HCT116 (cell line): Measurements from ENCODE around the gene TMEM40. TPM values are rescaled to one million over a fixed set of nuclear protein-coding genes. Genes with fewer than 3 reads are reported as not detected.

Source experiments
- ATAC-seq: fragments of 200-7000 bp; cut with Tn5 transposase; 2 replicates; pipeline ENCODE4 v1.9.1; 2020; ENCODE audit warnings: mild to moderate bottlenecking, moderate library complexity
- BruUV-seq: library from RNA; stranded (reverse); fragments of 400-500 nt; replicated peaks from 2 replicates; lab custom pipeline; 2021; lab: Mats Ljungman, UMichigan
- CTCF ChIA-PET: fragments of 300-600 bp; sonication (Branson Sonifier 250); formaldehyde crosslinking; loops from one replicate; lab custom pipeline; 2021; ENCODE audit warnings: antibody characterized with exemption; lab: Charles Lee
- POLR2A ChIA-PET: fragments of 300-600, 350-600 bp; sonication (Branson Sonifier 250); formaldehyde crosslinking; loops from one replicate; lab custom pipeline; 2021; ENCODE audit warnings: antibody characterized with exemption; lab: Charles Lee
- RAD21 ChIA-PET, 2 experiments: fragments of 300-600 bp; sonication (Branson Sonifier 250); formaldehyde crosslinking; loops; one replicate each; lab custom pipeline; 2023; ENCODE audit warnings: low total read pairs in 2 of 2; ENCODE audit not compliant: uncharacterized antibody in 2 of 2, unreplicated experiment in 2 of 2, low non-redundant PET in 1 of 2; lab: Charles Lee
- DNase-seq: peaks from one replicate; pipeline ENCODE4 v3.0.0-alpha.2; 2010; ENCODE audit warnings: low read depth, low spot score
- H2AFZ ChIP-seq: fragments of 200-600 bp; shearing (Covaris generic), sonication (generic); 2 replicates; pipeline ENCODE4 v1.6.1; 2017; ENCODE audit warnings: low read depth, mixed run types, mixed read lengths, antibody characterized with exemption, low read length; ENCODE audit not compliant: poor library complexity, severe bottlenecking
- H3K27ac ChIP-seq: 2 replicates; pipeline ENCODE4 v1.5.1; 2012; ENCODE audit warnings: low read depth, low read length
- H3K27me3 ChIP-seq: fragments of 200-600 bp; sonication (generic); 2 replicates; pipeline ENCODE4 v1.6.1; 2016; ENCODE audit warnings: mixed run types, low read length, mixed read lengths; ENCODE audit not compliant: insufficient read depth
- H3K36me3 ChIP-seq, 2 experiments: fragments of 200-500 bp in 1 of 2; fragments of 200-600 bp in 1 of 2; sonication (Bioruptor generic) in 1 of 2; sonication (generic) in 1 of 2; 2 replicates each; pipeline versions ENCODE4 v1.5.1 to v1.6.1; 2014 to 2016; ENCODE audit warnings: low read length in 2 of 2, inconsistent platforms in 1 of 2, mixed read lengths in 1 of 2, mixed run types in 1 of 2; ENCODE audit not compliant: insufficient read depth in 2 of 2, control insufficient read depth in 1 of 2
- H3K4me1 ChIP-seq, 2 experiments: fragments of 200-600 bp in 1 of 2; sonication (generic) in 1 of 2; 2 replicates each; pipeline versions ENCODE4 v1.5.1 to v1.6.1; 2012 to 2017; ENCODE audit warnings: low read length in 2 of 2, inconsistent platforms in 1 of 2, mild to moderate bottlenecking in 1 of 2, mixed read lengths in 1 of 2, mixed run types in 1 of 2, moderate library complexity in 1 of 2; ENCODE audit not compliant: insufficient read depth in 2 of 2, control insufficient read depth in 1 of 2
- H3K4me2 ChIP-seq: fragments of 200-600 bp; sonication (generic); 2 replicates; pipeline ENCODE4 v1.6.1; 2017; ENCODE audit warnings: mixed run types, low read length, mixed read lengths
- H3K4me3 ChIP-seq, 2 experiments: fragments of 200-600 bp in 1 of 2; sonication (generic) in 1 of 2; replicated peaks in 1 of 2; 2 replicates each; pipeline ENCODE4 v1.5.1; 2011 to 2016; ENCODE audit warnings: low read length in 2 of 2, control low read depth in 1 of 2, low read depth in 1 of 2, mild to moderate bottlenecking in 1 of 2, mixed read lengths in 1 of 2, mixed run types in 1 of 2
- H3K79me2 ChIP-seq: fragments of 200-600 bp; sonication (generic); 2 replicates; pipeline ENCODE4 v1.6.1; 2017; ENCODE audit warnings: mild to moderate bottlenecking, mixed run types, low read length, moderate library complexity, mixed read lengths; ENCODE audit not compliant: insufficient read depth
- H3K9ac ChIP-seq: fragments of 200-600 bp; sonication (generic); 2 replicates; pipeline ENCODE4 v1.6.1; 2016; ENCODE audit warnings: low read length, mixed read lengths
- H3K9me2 ChIP-seq: fragments of 200-600 bp; sonication (generic), shearing (Covaris generic); 2 replicates; pipeline ENCODE4 v1.6.1; 2017; ENCODE audit warnings: mixed run types, mild to moderate bottlenecking, moderate library complexity; ENCODE audit not compliant: insufficient read depth
- H3K9me3 ChIP-seq, 2 experiments: fragments of 200-500 bp in 1 of 2; fragments of 200-600 bp in 1 of 2; sonication (Bioruptor generic) in 1 of 2; sonication (generic) in 1 of 2; 2 replicates each; pipeline ENCODE4 v1.6.1; 2014 to 2017; ENCODE audit warnings: low read length in 2 of 2, mixed read lengths in 2 of 2, inconsistent platforms in 1 of 2, low read depth in 1 of 2, mild to moderate bottlenecking in 1 of 2, mixed run types in 1 of 2, moderate library complexity in 1 of 2; ENCODE audit not compliant: control insufficient read depth in 1 of 2, insufficient read depth in 1 of 2
- H4K20me1 ChIP-seq: fragments of 200-600 bp; sonication (generic), shearing (Covaris generic); 2 replicates; pipeline ENCODE4 v1.6.1; 2017; ENCODE audit warnings: mixed run types, mild to moderate bottlenecking, moderate library complexity; ENCODE audit not compliant: insufficient read depth
- CBX3 ChIP-seq: IDR thresholded peaks from 2 replicates; pipeline ENCODE4 v1.6.1; 2012; ENCODE audit warnings: low read depth
- EGR1 ChIP-seq: IDR thresholded peaks from 2 replicates; pipeline ENCODE4 v1.6.1; 2012; ENCODE audit warnings: low read depth
- EZH2phosphoT487 ChIP-seq: fragments of 200-600 bp; IDR thresholded peaks from 2 replicates; pipeline ENCODE4 v1.6.1; 2018; ENCODE audit warnings: antibody characterized with exemption, borderline replicate concordance
- JUND ChIP-seq: IDR thresholded peaks from 2 replicates; pipeline ENCODE4 v1.6.1; 2012
- MAX ChIP-seq: IDR thresholded peaks from 2 replicates; pipeline ENCODE4 v1.6.1; 2012
- POLR2A ChIP-seq: IDR thresholded peaks from 2 replicates; pipeline ENCODE4 v1.7.0; 2011; ENCODE audit warnings: borderline replicate concordance; ENCODE audit not compliant: insufficient read depth, insufficient read length; ENCODE audit errors: extremely low read depth
- RAD21 ChIP-seq: IDR thresholded peaks from 2 replicates; pipeline ENCODE4 v1.6.1; 2012; ENCODE audit warnings: low read depth, mild to moderate bottlenecking
- SIN3A ChIP-seq: IDR thresholded peaks from 2 replicates; pipeline ENCODE4 v1.6.1; 2012; ENCODE audit warnings: low read depth
- ZBTB33 ChIP-seq: IDR thresholded peaks from 2 replicates; pipeline ENCODE4 v1.6.1; 2011; ENCODE audit warnings: mild to moderate bottlenecking, low read length, moderate library complexity; ENCODE audit not compliant: insufficient replicate concordance; ENCODE audit errors: extremely low read depth
- intact Hi-C: fragments of 100-400 bp; cut with micrococcal nuclease; formaldehyde crosslinking; loops from 2 replicates; pipeline ENCODE4 v1.10.0; 2022
- total RNA-seq: library from RNA; stranded (reverse); gene quantifications from one replicate; pipeline ENCODE4 v1.2.1, GENCODE V29; 2021; ENCODE audit not compliant: unreplicated experiment

Gene TMEM40
- total RNA-seq, 1 experiment from 2014 or later, result 12.3 TPM

- Histone ChIP-seq H3K4me1 (peaks cover 36 to 67% of the 10 kb centered on the region in 2 experiments), H3K4me3 (no peak overlapping the region)
These were observed 2.4 kb downstream of the TMEM40 start for GRCh38 chr3:12756635-12757034.

More at GRCh38 chr3:12756635-12757034, 2.4 kb downstream of the TMEM40 start:
- no peaks in the 10 kb centered on the region for H3K9me3 ChIP-seq
- no peak overlapping the region for H3K27ac ChIP-seq
- BruUV-seq, result no TSS peak
- H3K9me2 ChIP-seq, result no peaks in the 10 kb centered on the region
- RAD21 ChIA-PET, result no interaction called here
- H2AFZ ChIP-seq, result no peak overlapping the region
- H3K79me2 ChIP-seq, result no peaks in the 10 kb centered on the region
- H3K36me3 ChIP-seq, result no peaks in the 10 kb centered on the region
- no peaks in the 10 kb centered on the region for H3K27me3 ChIP-seq
- POLR2A ChIA-PET, result no interaction called here
- no peak overlapping the region for H3K4me2 ChIP-seq
- CTCF ChIA-PET, result interaction anchor here (1.4 kb wide), 1 partner anchor 50 kb away, joined by 3 read pairs; no protein-coding TSS in a partner anchor
- TF ChIP-seq MAX (no peak), JUND (no peak), SIN3A (no peak), EGR1 (no peak), CBX3 (no peak), RAD21 (no peak), EZH2phosphoT487 (no peak), POLR2A (no peak), ZBTB33 (no peak)
- DNase-seq (no peak), ATAC-seq (no peak)
- intact Hi-C loops, result no loop called here
- H4K20me1 ChIP-seq, result no peaks in the 10 kb centered on the region
- no peak overlapping the region for H3K9ac ChIP-seq
